ENCODE data around the gene DAB2IP.

DAB2IP gene

DNA sequence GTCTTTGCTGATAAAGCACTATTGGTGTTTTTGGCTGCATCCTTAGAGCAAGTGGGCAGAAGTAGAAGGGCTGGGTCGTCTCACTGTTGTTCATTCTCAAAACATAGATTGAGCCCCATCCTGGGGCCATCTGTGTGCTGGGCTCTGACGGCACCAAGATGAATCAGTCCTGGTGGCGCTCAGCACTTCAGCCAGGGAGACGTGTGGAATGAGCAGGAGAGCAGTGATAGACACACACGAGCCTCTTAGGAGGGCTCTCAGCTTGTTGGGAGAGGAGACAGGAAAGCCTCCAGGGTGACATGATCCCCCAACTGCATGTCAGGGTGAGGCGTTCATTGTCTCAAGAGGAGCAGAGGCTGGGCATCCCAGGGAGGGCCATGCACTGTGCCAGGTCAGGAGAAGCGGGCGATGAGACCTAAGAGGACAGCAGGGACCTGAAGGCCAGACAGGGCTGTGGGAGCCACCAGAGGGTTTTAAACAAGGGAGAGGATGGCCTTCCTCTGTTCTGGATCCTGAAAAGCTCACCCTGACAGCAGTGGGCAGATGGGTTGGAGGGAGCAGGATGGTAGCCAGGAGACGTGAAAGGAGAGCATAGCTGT is 115.8 kb downstream of the DAB2IP start:
- DNase-seq: no peak

DNA sequence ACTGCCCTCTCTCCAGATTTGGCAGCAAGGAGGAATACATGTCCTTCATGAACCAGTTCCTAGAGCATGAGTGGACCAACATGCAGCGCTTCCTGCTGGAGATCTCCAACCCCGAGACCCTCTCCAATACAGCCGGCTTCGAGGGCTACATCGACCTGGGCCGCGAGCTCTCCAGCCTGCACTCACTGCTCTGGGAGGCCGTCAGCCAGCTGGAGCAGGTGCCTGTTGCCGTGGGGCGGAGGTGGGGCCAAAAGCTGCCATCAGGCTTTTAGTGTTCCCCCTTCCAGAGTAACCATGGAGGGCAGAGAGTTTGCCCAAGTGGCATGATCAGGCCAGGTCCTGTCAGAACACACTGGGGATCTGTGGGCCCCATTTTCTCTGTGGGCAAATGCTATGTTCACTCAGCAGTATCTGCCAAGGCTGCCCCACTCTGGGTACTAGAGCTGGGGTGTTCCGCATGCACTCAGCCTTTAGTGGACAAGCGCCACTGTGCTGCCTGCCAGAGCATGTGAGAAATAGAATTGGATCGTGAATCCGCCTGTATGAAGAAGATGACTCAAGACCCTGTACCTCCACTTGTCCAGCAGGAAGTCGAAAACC is 117.1 kb downstream of the DAB2IP start:
- no peak for DNase-seq

DNA sequence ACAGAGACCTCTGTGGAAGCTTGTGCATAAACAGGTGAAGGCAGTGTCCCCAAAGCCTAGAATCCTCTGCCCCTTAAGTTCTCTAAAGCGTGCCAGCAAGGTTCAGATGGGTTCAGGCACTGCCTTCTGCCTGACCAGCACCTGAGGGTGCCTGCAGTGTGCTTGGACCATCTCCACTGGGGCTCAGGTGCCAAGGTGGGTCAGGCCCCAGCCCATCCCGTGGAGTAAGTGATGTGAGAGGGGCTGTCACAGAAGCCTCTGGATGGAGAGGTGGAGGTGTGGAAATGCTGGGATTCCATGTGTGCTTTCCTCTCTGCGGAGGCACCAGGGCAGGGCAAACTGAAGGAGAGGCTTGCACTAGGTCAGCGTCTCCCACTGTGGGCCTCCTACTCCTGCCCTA is 118.5 kb downstream of the DAB2IP start:
- DNase-seq: no peak

DNA sequence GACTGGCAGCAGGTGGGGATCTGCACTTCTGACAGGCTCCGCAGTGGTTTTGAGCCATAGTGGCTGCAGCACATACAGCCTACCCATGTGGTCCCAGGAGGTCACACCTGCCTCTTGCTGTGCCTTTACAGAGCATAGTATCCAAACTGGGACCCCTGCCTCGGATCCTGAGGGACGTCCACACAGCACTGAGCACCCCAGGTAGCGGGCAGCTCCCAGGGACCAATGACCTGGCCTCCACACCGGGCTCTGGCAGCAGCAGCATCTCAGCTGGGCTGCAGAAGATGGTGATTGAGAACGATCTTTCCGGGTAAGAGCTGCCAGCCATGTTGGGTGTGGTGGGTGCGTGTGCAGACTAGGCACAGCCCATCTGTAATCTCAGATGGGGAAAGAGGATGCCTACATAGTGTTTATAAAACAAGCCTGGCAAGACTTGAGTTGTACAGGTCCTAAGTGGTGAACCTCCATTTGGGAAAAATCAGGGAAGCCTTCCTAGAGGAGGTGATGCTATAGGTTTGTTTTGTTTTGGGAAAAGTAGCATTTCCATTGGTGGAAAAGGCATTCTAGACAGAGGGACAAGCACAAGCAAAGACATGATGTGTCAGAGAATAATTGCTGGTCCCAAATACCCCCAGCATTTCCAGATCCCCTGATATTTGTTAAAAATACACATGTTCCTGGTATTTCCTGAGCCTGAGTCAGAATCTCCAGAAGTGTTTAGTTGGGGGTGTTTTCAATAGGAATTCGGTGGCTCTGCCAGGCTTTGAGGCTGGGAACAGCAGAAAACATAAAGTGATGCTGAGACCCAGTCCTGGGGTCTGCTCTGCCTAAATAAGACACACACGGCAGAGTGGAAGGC is 119.2 kb downstream of the DAB2IP start:
- no peak for DNase-seq

DNA sequence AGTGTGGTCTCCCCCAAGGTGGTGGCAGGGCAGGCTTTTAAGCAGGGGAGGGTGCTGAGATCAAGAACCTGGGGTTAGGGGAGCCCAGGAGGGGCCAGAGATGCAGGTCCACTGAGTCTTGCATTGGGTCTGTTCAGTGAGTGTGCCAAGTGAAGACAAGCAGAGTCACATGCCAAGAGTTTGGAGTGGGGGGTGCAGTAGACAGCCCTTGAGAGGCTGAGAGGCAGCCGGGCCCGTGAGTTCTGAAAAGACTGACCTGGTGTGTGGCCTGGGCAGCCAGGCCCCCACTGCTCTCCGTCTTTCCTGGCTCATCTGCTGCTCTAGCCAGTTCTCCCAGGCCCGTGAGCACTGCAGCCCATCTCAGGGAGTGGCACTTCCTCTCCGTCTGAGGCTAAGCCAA is 120.0 kb downstream of the DAB2IP start:
- no peak for DNase-seq

DNA sequence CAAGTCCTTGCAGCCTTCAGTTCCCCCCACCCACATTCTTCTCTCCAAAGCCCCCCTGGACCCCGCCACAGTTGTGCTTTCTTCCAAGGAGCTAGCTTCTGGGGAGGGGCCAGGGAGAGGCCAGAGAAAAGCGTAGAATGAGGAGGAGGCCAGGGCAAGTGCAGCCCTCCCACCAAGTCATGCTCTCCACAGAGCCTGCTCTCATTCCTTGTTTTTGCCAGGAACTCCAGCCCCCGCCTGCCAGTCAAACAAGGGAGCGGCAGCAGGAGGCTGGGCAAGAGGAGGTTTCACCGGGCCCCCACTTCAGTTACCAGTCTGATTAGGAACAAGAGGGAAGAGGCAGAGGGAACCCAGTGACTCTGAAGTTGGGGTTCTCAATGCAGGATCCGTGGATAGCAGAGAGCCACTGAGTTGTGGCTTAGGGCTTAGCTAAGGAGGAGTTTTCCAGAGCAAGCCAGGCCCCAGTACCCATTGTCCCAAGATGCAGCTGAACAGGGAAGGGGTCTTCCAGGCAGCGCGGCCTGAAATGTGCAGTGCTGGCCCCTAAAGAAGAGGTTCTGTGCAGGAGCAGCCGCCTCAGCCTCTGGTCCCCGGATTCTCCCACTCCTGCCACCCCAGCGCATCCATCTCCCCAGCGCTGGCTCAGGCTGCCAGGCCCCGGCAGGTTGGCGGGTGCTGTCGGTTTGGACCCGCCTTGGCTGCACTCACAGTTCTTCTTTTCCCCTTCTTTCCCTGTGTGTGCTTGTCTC is 120.6 kb downstream of the DAB2IP start:
- no peak for DNase-seq

DNA sequence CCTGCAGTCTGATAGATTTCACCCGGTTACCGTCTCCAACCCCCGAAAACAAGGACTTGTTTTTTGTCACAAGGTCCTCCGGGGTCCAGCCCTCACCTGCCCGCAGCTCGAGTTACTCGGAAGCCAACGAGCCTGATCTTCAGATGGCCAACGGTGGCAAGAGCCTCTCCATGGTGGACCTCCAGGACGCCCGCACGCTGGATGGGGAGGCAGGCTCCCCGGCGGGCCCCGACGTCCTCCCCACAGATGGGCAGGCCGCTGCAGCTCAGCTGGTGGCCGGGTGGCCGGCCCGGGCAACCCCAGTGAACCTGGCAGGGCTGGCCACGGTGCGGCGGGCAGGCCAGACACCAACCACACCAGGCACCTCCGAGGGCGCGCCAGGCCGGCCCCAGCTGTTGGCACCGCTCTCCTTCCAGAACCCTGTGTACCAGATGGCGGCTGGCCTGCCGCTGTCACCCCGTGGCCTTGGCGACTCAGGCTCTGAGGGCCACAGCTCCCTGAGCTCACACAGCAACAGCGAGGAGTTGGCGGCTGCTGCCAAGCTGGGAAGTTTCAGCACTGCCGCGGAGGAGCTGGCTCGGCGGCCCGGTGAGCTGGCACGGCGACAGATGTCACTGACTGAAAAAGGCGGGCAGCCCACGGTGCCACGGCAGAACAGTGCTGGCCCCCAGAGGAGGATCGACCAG is 121.3 kb downstream of the DAB2IP start:
- no peak for DNase-seq

DNA sequence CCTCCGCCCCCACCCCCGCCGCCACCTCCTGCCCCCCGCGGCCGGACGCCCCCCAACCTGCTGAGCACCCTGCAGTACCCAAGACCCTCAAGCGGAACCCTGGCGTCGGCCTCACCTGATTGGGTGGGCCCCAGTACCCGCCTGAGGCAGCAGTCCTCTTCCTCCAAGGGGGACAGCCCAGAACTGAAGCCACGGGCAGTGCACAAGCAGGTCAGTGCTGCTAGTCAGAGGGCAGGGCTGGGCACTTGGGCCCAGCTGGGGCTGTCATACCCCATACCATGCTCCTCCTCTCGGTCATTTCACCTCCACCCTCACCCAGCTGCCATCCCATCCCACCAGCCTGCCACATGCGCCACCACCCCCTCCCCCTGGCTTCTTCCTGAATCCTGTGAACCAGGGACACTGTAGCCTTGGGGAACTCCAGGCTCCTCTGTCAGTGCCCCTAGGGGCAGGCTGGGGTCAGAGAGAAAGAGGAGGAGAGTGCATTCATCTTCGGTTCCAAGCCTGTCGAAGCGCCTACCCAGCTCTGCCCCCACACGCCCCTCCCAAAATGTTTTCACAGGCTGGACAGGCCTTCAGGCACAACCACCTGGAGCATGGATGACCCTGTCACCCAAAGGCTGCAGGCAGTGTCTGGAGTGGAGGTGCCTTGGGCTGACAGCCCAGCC is 122.0 kb downstream of the DAB2IP start:
- no peak for DNase-seq

DNA sequence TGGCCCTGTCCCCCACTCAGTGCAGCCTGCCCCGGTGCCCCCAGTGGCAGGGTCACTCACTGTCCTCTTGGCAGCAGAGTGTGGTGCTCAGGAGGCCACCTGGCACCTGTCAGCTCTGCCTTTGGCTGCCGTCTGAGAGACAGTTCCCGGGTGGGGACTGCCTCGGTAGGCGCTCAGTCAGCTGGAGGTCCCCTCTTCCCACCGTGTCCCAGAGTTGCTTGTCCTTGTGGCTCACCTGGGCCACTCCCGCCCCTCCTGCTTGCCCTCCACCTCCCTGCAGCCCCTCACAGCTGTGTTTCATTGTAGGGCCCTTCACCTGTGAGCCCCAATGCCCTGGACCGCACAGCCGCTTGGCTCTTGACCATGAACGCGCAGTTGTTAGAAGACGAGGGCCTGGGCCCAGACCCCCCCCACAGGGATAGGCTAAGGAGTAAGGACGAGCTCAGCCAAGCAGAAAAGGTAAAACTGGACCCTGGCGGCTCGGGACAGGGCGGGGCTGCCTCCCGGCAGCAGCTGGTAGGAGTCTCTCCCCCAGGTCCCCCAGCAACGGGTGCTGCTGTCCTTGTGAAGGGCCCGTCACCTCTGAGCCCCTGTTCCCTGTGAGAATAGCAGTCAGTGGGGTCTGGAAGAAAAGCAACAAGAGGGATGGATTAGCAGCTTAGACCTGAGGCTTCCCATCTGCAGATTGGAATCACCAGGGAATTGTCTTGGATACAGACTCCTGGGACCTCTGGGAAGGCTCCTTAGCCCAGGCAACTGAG is 122.7 kb downstream of the DAB2IP start:
- DNase-seq: no peak

DNA sequence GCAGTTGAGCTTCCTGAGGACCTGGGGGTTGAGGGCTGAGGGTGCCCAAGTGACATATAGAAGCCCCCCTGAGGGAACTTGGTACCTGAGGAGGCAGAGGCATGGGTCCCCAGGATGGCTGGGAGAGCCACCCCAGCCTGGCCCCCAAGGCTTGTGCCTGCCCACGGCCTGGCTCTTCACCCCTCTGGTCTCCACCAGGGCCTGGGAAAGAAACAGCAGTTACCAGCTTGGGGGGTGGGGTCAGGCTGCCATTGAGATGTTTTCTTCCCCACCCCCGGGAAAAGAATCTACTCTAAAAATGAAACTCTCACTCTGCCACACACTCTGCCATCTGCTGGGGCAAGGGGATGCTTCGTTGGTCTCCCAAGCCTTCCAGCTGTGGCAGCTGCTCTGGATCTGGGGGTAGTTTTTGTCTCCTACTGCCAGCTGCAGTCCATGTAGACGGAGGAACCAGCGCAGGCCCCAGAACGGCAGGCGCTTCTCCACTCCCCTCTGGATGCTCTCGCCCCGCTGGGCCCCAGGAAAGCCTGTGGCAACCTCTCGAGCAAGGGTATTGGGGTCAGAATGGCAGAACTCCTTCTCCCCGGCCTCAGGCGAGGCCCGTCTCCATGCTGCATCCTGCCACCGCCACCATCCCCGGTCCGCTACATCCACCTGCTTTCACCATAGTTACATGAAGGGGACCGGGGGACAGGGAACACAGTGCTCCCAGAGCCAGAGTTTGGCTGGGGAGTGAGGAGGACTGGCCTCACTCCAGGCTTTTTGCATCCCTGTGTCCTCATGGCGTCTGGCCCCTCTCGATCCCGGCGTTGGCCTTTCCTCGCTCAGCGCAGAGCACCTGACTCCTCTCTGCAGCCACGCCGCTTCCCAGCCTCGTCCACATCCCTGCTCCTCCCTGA is 123.5 kb downstream of the DAB2IP start:
- no peak for DNase-seq

DNA sequence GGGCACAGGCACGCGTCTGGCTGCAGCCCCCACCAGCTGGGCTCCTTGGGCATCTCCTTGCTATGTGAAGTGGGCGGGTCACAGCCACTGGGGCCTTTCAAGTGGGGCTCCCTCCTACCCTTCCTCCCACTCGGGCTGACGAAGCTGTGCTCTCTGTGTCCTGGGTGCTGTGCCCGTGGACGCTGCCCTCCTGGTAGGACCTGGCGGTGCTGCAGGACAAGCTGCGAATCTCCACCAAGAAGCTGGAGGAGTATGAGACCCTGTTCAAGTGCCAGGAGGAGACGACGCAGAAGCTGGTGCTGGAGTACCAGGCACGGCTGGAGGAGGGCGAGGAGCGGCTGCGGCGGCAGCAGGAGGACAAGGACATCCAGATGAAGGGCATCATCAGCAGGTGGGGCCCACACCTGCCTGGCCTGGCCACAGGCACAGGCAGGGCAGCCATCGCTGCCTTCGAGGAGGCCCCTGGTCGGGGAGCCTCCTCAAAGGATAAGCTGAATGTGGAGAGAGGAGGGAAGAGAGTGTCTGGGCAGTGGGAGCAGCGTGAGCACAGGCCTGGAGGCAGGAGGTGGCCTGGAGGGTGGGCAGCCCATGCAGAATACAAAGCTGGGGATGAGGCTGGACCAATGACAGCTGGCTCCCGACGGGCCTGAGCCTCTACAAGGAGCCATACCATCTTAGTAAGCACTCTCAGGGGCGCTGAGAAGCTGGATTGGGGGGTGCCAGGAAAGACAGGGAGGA is 124.7 kb downstream of the DAB2IP start:
- no peak for DNase-seq

DNA sequence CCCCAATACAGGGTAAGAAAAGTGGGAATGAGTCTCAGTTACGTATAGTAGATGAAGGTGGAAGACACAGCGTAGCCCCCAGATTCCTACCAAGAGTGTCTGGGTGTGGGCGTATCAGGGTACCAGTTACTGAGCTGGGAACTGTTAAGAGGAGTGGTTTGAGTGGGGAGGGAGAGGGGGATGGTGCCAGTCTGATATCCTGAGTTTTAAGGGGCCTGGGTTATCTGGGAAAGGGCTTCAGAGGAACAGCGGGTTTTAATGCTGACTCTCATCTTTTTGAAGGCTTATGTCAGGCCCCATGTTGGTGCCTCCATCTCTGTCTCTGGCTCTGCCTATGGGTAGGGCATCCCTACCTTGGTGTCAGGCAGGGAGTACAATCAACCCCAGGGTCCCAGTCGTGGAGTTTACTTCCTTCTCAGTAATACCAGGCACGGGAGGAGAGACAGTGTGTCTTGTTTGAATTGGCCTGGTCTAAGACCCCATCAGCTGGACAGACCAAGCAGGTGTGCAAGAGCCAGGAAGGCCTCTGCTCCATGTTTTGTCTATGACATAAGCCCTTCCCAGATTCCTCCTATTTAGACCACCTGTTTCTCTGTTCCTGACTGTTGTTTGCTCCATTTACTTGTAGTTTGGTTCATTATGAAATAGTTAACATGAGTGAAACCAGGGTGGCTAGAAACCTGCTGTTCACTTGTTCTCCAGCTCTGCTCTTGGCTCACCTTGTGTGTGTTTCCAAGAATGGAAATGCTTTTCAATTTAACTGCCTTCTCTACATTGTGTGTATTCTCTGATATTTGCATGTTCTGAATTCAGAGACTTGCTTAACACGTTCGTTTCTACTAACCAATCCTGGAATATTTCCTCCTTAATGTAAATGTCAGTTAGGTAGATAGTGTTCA is 125.6 kb downstream of the DAB2IP start:
- peak; percentile 38 to 63 for DNase-seq

DNA sequence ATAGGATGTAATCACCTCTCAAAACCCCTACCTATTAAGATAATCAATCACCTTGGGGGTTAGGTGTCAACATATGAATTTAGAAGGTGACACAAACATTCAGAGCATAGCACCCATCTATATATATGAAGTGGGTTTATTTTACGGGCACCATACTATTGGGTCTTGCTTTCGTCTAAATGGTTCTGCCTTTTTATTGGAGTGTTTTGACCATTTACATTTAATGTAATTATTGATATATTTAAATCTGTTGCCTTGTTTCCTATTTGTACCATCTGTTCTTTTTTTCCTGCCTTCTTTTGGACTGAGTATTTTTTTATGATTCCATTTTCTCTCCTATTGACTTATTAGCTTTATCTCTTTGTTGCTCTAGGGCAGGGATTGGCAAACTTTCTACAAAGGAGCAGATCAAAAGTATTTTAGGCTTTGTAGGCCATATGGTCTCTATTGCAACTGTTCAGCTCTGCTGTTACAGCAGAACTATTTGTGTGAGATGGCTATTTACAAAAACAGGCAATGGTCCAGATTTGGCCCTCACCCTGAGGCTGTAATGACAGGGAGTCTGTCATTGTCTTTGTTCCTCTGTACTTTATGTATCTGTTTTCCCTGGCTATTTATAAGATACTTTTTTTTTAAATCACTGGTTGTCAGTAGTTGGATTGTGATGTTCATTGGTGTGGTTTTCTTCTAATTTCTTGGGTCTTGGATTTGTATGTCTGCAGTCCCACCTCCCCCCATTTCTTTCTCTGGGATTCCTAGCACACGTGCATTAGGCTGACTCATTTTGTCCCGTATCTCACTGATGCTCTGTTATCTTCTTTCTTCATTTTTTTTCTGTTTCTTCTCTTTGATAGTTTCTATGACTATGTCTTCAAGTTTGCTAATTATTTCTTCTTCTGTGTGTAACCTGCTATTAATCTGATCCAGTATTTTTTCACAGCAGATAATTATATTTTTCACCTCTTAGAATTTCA is 127.1 kb downstream of the DAB2IP start:
- DNase-seq: no peak

DNA sequence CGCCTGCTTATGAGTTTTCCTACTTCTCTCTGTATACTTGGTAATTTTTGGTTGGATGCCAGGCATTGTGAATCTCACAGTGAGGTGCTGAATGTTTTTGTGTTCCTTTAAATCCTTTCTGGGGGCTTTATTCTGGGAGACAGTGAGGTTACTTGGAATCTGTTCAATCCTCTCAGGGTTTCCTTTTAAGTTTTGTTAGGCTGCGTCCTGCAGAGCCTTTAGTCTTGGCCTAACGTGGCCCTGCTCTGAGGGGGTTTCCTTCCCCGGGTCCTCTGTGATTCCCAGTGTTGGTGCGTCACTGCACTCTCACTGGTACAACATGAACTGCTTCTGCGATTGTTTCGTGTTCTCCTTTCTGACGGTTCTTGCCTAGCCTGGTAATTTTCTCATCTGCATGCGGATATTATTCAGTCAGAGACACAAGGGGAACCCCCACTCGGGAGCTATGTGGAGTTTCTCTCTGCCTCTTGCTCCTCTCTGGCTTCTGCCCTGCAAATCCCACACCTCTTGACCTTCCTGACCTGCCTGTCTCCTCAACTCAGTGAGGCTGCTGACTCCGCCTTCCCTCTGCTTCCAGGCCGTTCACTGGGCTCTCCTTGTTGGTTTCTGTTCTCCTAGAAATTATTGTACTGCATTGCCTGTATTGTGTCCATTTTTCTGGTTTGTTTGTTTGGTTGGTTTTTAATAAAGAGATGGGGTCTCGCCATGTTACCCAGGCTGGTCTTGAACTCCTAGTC is 128.1 kb downstream of the DAB2IP start:
- DNase-seq: no peak

DNA sequence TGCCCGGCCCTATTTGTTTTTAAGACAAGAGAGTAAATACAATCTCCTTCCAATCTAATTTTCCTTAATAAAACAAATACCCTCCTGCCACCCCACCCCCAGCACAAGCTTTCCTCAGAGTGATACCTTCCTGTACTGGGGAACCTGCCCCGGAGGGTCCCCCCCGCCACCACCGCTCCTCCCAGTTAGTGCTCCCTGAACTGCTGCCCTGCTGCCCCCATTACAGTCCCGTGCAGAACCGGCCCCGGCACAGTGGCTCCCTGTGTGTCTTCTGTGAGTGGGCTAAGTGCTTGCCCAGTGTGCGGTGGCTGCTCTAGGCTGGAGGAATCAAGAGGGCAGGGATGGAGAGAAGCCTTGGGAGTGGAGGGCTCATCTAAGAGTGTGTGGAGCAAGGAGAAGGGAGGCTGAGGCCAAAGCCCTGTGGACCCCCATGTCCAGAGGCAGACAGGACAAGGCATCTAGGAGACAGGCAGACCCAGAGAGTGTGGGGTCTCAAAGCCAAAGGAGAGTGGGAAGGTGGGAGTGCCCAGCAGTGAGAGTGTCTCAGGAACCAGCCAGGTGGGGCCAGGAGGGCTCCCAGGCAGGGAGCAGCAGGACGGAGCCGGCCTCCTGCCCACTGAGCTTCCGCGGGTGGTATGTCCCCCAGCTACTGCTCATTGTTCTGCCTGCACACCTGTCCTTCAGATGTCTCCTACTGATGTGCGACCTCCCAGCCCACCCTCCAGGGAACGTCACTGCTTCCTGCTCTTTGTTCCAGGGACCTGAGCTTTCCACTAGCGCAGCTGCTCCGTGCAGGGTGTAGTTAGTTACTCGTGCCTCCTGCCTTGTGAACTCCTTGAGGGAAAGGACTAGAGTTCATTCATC is 129.0 kb downstream of the DAB2IP start:
- no peak for DNase-seq

DNA sequence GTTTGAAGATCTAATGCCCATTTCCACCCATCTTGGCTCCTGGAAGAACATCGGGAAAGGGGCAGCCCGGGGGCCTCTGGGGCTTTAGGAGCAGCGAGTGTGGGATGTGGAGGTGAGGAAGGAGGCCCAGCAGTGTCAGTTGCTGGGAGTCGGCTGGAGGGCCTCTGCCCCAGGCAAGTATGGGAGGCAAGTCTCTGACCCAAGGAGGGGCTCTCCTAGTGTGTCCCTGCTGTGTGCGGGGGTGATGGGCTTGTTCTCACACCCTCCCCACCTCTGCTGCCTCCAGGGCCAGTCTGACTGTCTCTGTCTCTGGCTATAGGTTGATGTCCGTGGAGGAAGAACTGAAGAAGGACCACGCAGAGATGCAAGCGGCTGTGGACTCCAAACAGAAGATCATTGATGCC is 129.7 kb downstream of the DAB2IP start:
- DNase-seq: no peak
